ENCODE results near the gene TRIP13.
"Not testable (repeated sequence)": the region's sequence is repeated elsewhere in the genome, so short reads cannot be mapped to it uniquely, and the experiment has no call there.

Gene TRIP13

GRCh38 chr5:937151-937924 lies 44.7 kb downstream of the TRIP13 start:
- no peak for DNase-seq (ENCODE audit: low read depth)

GRCh38 chr5:939368-939767 lies 46.7 kb downstream of the TRIP13 start:
- DNase-seq (ENCODE audit: low read depth), result no peak

- not testable (repeated sequence) for DNase-seq (ENCODE audit: low read depth)
These were observed 48.1 kb downstream of the TRIP13 start for GRCh38 chr5:940741-941140.

GRCh38 chr5:943201-943917 lies 50.7 kb downstream of the TRIP13 start:
- no peak for DNase-seq (ENCODE audit: low read depth)

- no peak for DNase-seq (ENCODE audit: low read depth)
These were observed 51.4 kb downstream of the TRIP13 start for GRCh38 chr5:943918-944620.

GRCh38 chr5:944621-944927 lies 51.9 kb downstream of the TRIP13 start:
- no peak for DNase-seq (ENCODE audit: low read depth)

GRCh38 chr5:944992-945685 lies 52.5 kb downstream of the TRIP13 start:
- no peak for DNase-seq (ENCODE audit: low read depth)

- DNase-seq (ENCODE audit: low read depth), result no peak
These were observed 53.2 kb downstream of the TRIP13 start for GRCh38 chr5:945691-946551.

- no peak for DNase-seq (ENCODE audit: low read depth)
These were observed 54.3 kb downstream of the TRIP13 start for GRCh38 chr5:946720-947625.

- no peak for DNase-seq (ENCODE audit: low read depth)
These were observed 55.2 kb downstream of the TRIP13 start for GRCh38 chr5:947626-948471.

GRCh38 chr5:948472-949274 lies 56.0 kb downstream of the TRIP13 start:
- no peak for DNase-seq (ENCODE audit: low read depth)

GRCh38 chr5:949275-949543 lies 56.5 kb downstream of the TRIP13 start:
- DNase-seq (ENCODE audit: low read depth), result no peak

- DNase-seq (ENCODE audit: low read depth), result no peak
These were observed 57.3 kb downstream of the TRIP13 start for GRCh38 chr5:949815-950560.

GRCh38 chr5:951940-952596 lies 59.4 kb downstream of the TRIP13 start:
- no peak for DNase-seq (ENCODE audit: low read depth)

GRCh38 chr5:952597-953271 lies 60.0 kb downstream of the TRIP13 start:
- no peak for DNase-seq (ENCODE audit: low read depth)

GRCh38 chr5:953535-954449 lies 61.1 kb downstream of the TRIP13 start:
- no peak for DNase-seq (ENCODE audit: low read depth)

All from activated T-cell treated with anti-CD3 and anti-CD28 coated beads for 1 hour (primary cell).